Liver (tissue), 9 donors: ENCODE results near the gene AGAP5. TPM values are rescaled to one million over a fixed set of nuclear protein-coding genes. Genes with fewer than 3 reads are reported as not detected.
"Not testable (repeated sequence)": the region's sequence is repeated elsewhere in the genome, so short reads cannot be mapped to it uniquely, and the experiment has no call there.

Source experiments
- DNase-seq: peaks from one replicate; pipeline ENCODE4 v3.0.0-alpha.2; 2017; ENCODE audit warnings: low spot score
- H3K27ac ChIP-seq, 2 donors: one replicate each; pipeline ENCODE4 v1.7.0; 2013; ENCODE audit warnings: inconsistent platforms in 2 of 2, low read length in 2 of 2, control low read depth in 1 of 2, low read depth in 1 of 2, mild to moderate bottlenecking in 1 of 2
- H3K27me3 ChIP-seq, 4 donors: one replicate each; pipeline versions ENCODE4 v1.6.1 to v1.7.0; 2013; ENCODE audit warnings: low read length in 3 of 4, inconsistent platforms in 1 of 4, mild to moderate bottlenecking in 1 of 4, moderate library complexity in 1 of 4; ENCODE audit not compliant: control insufficient read depth in 4 of 4, insufficient read depth in 4 of 4
- H3K36me3 ChIP-seq, 4 donors: one replicate each; pipeline versions ENCODE4 v1.6.1 to v1.7.0; 2013; ENCODE audit warnings: low read length in 3 of 4, mild to moderate bottlenecking in 3 of 4, low read depth in 1 of 4, moderate library complexity in 1 of 4; ENCODE audit not compliant: control insufficient read depth in 4 of 4, insufficient read depth in 3 of 4
- H3K4me1 ChIP-seq, 4 donors: one replicate each; pipeline versions ENCODE4 v1.6.1 to v1.7.0; 2013; ENCODE audit warnings: low read length in 3 of 4, mild to moderate bottlenecking in 3 of 4, moderate library complexity in 1 of 4; ENCODE audit not compliant: control insufficient read depth in 4 of 4, insufficient read depth in 4 of 4
- H3K4me3 ChIP-seq, 3 donors: one replicate each; pipeline versions ENCODE4 v1.6.1 to v1.7.0; 2013; ENCODE audit warnings: low read length in 3 of 3, control low read depth in 1 of 3, low read depth in 1 of 3, mild to moderate bottlenecking in 1 of 3
- H3K9ac ChIP-seq, 2 donors: one replicate each; pipeline ENCODE4 v1.7.0; 2013; ENCODE audit warnings: low read length in 2 of 2, mild to moderate bottlenecking in 2 of 2, moderate library complexity in 2 of 2, control low read depth in 1 of 2, low read depth in 1 of 2
- H3K9me3 ChIP-seq, 4 donors: one replicate each; pipeline versions ENCODE4 v1.6.1 to v1.7.0; 2013; ENCODE audit warnings: low read length in 3 of 4; ENCODE audit not compliant: control insufficient read depth in 4 of 4
- FOXA2 ChIP-seq: IDR thresholded peaks from 2 replicates; pipeline ENCODE4 v1.6.1; 2016; ENCODE audit warnings: antibody characterized with exemption
- GABPA ChIP-seq, 2 donors: IDR thresholded peaks in 1 of 2; conservative IDR thresholded peaks in 1 of 2; 2 replicates each; pipeline ENCODE4 v1.6.1; 2016; ENCODE audit warnings: antibody characterized with exemption in 2 of 2, mild to moderate bottlenecking in 1 of 2, moderate library complexity in 1 of 2
- HNF4A ChIP-seq, 2 donors: conservative IDR thresholded peaks; 2 replicates each; pipeline ENCODE4 v1.6.1; 2016; ENCODE audit warnings: antibody characterized with exemption in 2 of 2, mild to moderate bottlenecking in 2 of 2
- MAX ChIP-seq: IDR thresholded peaks from 2 replicates; pipeline ENCODE4 v1.6.1; 2016; ENCODE audit warnings: antibody characterized with exemption
- NR2F2 ChIP-seq: IDR thresholded peaks from 2 replicates; pipeline ENCODE4 v1.6.1; 2016; ENCODE audit warnings: antibody characterized with exemption
- RAD21 ChIP-seq, 2 donors: IDR thresholded peaks; 2 replicates each; pipeline ENCODE4 v1.6.1; 2016; ENCODE audit warnings: antibody characterized with exemption in 2 of 2, mild to moderate bottlenecking in 2 of 2
- RXRA ChIP-seq, 2 donors: IDR thresholded peaks; 2 replicates each; pipeline ENCODE4 v1.6.1; 2017 to 2018; ENCODE audit warnings: antibody characterized with exemption in 2 of 2, mild to moderate bottlenecking in 1 of 2
- SP1 ChIP-seq: IDR thresholded peaks from 2 replicates; pipeline ENCODE4 v1.6.1; 2018; ENCODE audit warnings: antibody characterized with exemption, mild to moderate bottlenecking
- TAF1 ChIP-seq: conservative IDR thresholded peaks from 2 replicates; pipeline ENCODE4 v1.6.1; 2016; ENCODE audit warnings: antibody characterized with exemption, mild to moderate bottlenecking
- YY1 ChIP-seq: IDR thresholded peaks from 2 replicates; pipeline ENCODE4 v1.6.1; 2016; ENCODE audit warnings: antibody characterized with exemption, mild to moderate bottlenecking
- whole genome bisulfite sequencing: extraction: QIAGEN DNeasy Blood & Tissue Kit; methylation state at CpG from one replicate; pipeline ENCODE4 v1.1.7; 2013; 5-methylcytosine and 5-hydroxymethylcytosine counted together
- polyA plus RNA-seq, 2 donors: library from polyadenylated mRNA; stranded (reverse) in 1 of 2; unstranded in 1 of 2; fragments of 200-250 nt in 1 of 2; fragments of >200 nt in 1 of 2; fragmentation: Nextera tagmentation in 1 of 2; extraction: Ambion mirVana in 1 of 2; gene quantifications; one replicate each; pipeline versions ENCODE4 v1.2.1 to v1.2.3, GENCODE V29; 2013 to 2015
- total RNA-seq, 2 donors: library from RNA; depleted of rRNA; stranded (reverse); fragments of >200 nt; gene quantifications; one replicate each; pipeline ENCODE4 v1.2.3, GENCODE V29; 2014
- donor health status: healthy.
- donor health status: healthy.
- donor health status: healthy.
- donor health status: healthy.
- donor health status: healthy.

The AGAP5 gene
- total and polyA plus RNA-seq, 4 donors, result 1.4 to 9.1 (median 2.5) TPM

DNA sequence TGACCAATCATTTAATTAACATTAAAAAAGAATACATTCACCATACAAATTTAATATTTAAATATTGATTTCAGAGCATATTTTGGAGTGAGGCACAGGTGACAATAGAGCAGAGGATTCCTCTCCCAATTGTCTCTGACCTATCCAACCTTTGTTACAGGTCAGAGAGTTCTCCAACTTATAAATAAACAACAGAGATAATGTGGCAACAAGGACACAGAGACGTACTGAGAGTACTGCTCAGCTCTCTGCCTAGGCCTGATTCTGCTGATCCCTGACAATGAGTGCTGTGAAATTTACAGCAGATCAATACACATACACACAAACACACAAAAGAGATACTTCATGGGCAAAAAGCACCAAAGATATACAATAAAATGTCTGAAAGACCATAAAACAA is 18.3 kb upstream of the AGAP5 start:
- no peak overlapping the region for H3K9ac ChIP-seq
- TF ChIP-seq HNF4A (conservative IDR thresholded peaks at IDR 0.05) (peak; percentile 5 to 13), SP1 (no peak), RAD21 (IDR thresholded peaks at IDR 0.05) (no peak), MAX (no peak), RXRA (IDR thresholded peaks at IDR 0.05) (peak; percentile 25 to 46), NR2F2 (no peak), GABPA (IDR thresholded peaks at IDR 0.05 in 1 of 2, conservative IDR thresholded peaks at IDR 0.05 in 1 of 2) (no peak), YY1 (no peak), FOXA2 (peak; percentile 30), TAF1 (no peak)
- peaks cover 9 to 51% (median 41%) of the 10 kb centered on the region in 4 donors for H3K36me3 ChIP-seq
- no peak for DNase-seq
- H3K27ac ChIP-seq, result no peak overlapping the region
- 44% methylated on average over 1 of the region's 1 CpG for WGBS
- H3K4me3 ChIP-seq, result no peak overlapping the region
- peaks cover 0 to 1% (median 0%) of the 10 kb centered on the region in 4 donors for H3K4me1 ChIP-seq
- no peaks in the 10 kb centered on the region for H3K27me3 ChIP-seq
- no peaks in the 10 kb centered on the region for H3K9me3 ChIP-seq

DNA sequence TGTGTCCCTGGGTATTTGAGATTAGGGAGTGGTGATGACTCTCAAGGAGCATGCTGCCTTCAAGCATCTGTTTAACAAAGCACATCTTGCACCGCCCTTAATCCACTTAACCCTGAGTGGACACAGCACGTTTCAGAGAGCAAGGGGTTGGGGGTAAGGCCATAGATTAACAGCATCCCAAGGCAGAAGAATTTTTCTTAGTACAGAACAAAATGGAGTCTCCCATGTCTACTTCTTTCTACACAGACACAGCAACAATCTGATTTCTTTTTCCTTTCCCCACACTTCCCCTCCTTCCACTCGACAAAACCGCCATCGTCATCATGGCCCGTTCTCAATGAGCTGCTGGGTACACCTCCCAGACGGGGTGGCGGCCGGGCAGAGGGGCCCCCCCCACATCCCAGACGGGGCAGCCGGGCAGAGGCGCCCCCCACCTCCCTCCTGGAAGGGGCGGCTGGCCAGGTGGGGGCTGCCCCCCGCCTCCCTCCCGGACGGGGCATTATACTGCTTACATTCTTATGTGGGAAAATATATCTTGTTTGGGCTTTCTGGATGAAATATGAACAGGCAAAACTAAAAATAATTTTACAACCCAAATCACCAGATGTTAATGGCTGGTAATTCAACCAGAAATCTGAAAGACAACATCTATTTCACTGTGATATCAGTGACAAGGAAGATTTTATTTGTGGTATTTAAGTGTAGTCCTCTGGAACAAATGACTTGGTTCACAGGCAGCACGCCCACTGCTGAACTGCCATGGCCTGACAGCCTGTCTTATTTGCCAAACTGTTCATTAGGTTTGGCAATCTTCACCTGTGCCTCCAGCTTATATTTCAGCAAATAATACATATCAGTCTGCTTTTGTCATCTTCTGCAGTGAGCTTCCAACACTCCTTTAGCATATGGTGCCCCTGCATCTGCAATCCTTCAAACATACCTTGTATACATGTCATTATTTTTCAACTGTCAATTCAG is 17.6 kb upstream of the AGAP5 start:
- not testable (repeated sequence) for H3K4me1 ChIP-seq, H3K9ac ChIP-seq, H3K9me3 ChIP-seq, DNase-seq, H3K27me3 ChIP-seq, H3K27ac ChIP-seq, H3K4me3 ChIP-seq
- peaks cover 6 to 43% (median 34%) of the 10 kb centered on the region in 4 donors for H3K36me3 ChIP-seq
- 96% methylated on average over 17 of the region's 17 CpGs for WGBS

DNA sequence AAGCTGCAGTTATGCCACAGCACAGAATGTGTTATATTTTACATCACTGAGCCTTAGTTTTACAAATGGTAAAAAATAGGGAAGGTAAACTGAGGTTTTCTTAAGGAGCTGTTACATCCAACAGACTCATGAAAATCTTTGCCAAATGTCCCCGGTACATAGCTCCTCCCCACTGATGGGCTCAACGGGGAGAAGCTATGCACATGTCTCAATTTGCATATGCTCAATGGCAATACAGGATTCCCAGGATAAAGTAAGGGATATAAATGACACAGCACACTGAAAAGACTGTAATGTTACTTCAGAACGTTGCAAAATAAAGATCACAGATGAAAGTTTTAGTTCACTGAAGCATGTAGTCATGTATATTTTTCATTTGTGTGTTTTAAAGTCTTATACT is 16.6 kb upstream of the AGAP5 start:
- not testable (repeated sequence) for H3K9ac ChIP-seq, H3K4me3 ChIP-seq, H3K27ac ChIP-seq, H3K4me1 ChIP-seq, H3K9me3 ChIP-seq, H3K27me3 ChIP-seq, DNase-seq
- WGBS, result 65% methylated on average over 3 of the region's 3 CpGs
- peaks cover 6 to 42% (median 28%) of the 10 kb centered on the region in 4 donors for H3K36me3 ChIP-seq

- not testable (repeated sequence) for H3K4me3 ChIP-seq, H3K9me3 ChIP-seq, H3K9ac ChIP-seq, H3K4me1 ChIP-seq, DNase-seq, H3K27me3 ChIP-seq, H3K27ac ChIP-seq
- H3K36me3 ChIP-seq, result peaks cover 6 to 38% (median 26%) of the 10 kb centered on the region in 4 donors
- whole genome bisulfite sequencing, result 97% methylated on average over 3 of the region's 3 CpGs
Measured at GRCh38 chr10:73713912-73714311, 16.0 kb upstream of the AGAP5 start.

DNA sequence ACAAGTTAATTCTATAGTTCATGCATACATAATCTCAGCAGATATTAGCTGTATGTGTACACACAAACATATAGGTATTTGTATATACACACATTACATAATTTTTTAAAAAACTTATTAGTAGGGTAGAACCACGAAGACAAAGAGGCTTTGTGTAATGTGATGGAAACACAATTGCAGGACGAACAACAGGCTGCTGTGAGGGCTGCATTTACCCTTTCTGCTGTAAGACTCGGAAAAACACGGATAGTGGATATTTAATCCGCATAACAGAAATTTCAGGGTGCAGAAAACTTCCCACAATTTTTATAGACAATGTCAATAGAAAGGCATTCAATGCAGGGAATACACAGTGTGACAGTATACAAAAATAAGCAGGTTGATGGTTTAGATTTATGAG is 13.8 kb upstream of the AGAP5 start:
- H3K4me1 ChIP-seq, H3K27ac ChIP-seq, H3K9me3 ChIP-seq, H3K9ac ChIP-seq, H3K27me3 ChIP-seq, H3K4me3 ChIP-seq, DNase-seq: not testable (repeated sequence)
- 96% methylated on average over 5 of the region's 5 CpGs for WGBS
- peaks cover 6 to 19% (median 8%) of the 10 kb centered on the region in 4 donors for H3K36me3 ChIP-seq

DNA sequence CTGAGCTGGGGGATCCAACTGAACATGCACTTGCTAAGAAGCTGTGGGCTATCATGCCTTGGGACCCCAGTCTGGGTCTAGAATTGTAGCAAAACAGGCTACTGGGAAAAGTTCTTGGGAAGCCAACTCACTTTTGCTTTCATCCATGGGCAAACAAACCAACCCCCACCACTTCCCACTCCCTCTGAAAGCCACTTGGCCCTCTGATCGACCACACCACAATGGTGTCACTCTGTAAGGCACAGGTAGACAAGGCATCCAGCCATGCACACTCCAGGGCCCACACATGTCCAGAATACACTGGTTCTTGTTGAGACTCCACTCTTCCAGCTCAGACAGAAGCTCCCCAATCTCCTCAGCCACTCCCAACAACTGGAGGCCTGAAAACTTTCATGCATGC is 10.2 kb upstream of the AGAP5 start:
- H3K27me3 ChIP-seq, H3K36me3 ChIP-seq, H3K9me3 ChIP-seq, H3K4me3 ChIP-seq, H3K4me1 ChIP-seq, H3K27ac ChIP-seq, H3K9ac ChIP-seq, DNase-seq: not testable (repeated sequence)
- WGBS, result 91% methylated on average over 1 of the region's 1 CpG

GRCh38 chr10:73707628-73708027 is 9.7 kb upstream of the AGAP5 start:
- DNase-seq, H3K9me3 ChIP-seq, H3K4me1 ChIP-seq, H3K27me3 ChIP-seq, H3K36me3 ChIP-seq, H3K9ac ChIP-seq, H3K4me3 ChIP-seq, H3K27ac ChIP-seq: not testable (repeated sequence)
